HCT116 (cell line): ENCODE results near the gene SIX3. TPM values are rescaled to one million over a fixed set of nuclear protein-coding genes. Genes with fewer than 3 reads are reported as not detected.

ENCODE experiments used
- ATAC-seq: fragments of 200-7000 bp; cut with Tn5 transposase; 2 replicates; pipeline ENCODE4 v1.9.1; 2020; ENCODE audit warnings: mild to moderate bottlenecking, moderate library complexity
- BruUV-seq: library from RNA; stranded (reverse); fragments of 400-500 nt; replicated peaks from 2 replicates; lab custom pipeline; 2021; lab: Mats Ljungman, UMichigan
- CTCF ChIA-PET: fragments of 300-600 bp; sonication (Branson Sonifier 250); formaldehyde crosslinking; loops from one replicate; lab custom pipeline; 2021; ENCODE audit warnings: antibody characterized with exemption; lab: Charles Lee
- POLR2A ChIA-PET: fragments of 300-600, 350-600 bp; sonication (Branson Sonifier 250); formaldehyde crosslinking; loops from one replicate; lab custom pipeline; 2021; ENCODE audit warnings: antibody characterized with exemption; lab: Charles Lee
- RAD21 ChIA-PET, 2 experiments: fragments of 300-600 bp; sonication (Branson Sonifier 250); formaldehyde crosslinking; loops; one replicate each; lab custom pipeline; 2023; ENCODE audit warnings: low total read pairs in 2 of 2; ENCODE audit not compliant: uncharacterized antibody in 2 of 2, unreplicated experiment in 2 of 2, low non-redundant PET in 1 of 2; lab: Charles Lee
- DNase-seq: peaks from one replicate; pipeline ENCODE4 v3.0.0-alpha.2; 2010; ENCODE audit warnings: low read depth, low spot score
- H2AFZ ChIP-seq: fragments of 200-600 bp; shearing (Covaris generic), sonication (generic); 2 replicates; pipeline ENCODE4 v1.6.1; 2017; ENCODE audit warnings: low read depth, mixed run types, mixed read lengths, antibody characterized with exemption, low read length; ENCODE audit not compliant: poor library complexity, severe bottlenecking
- H3K27ac ChIP-seq: 2 replicates; pipeline ENCODE4 v1.5.1; 2012; ENCODE audit warnings: low read depth, low read length
- H3K27me3 ChIP-seq: fragments of 200-600 bp; sonication (generic); 2 replicates; pipeline ENCODE4 v1.6.1; 2016; ENCODE audit warnings: mixed run types, low read length, mixed read lengths; ENCODE audit not compliant: insufficient read depth
- H3K36me3 ChIP-seq, 2 experiments: fragments of 200-500 bp in 1 of 2; fragments of 200-600 bp in 1 of 2; sonication (Bioruptor generic) in 1 of 2; sonication (generic) in 1 of 2; 2 replicates each; pipeline versions ENCODE4 v1.5.1 to v1.6.1; 2014 to 2016; ENCODE audit warnings: low read length in 2 of 2, inconsistent platforms in 1 of 2, mixed read lengths in 1 of 2, mixed run types in 1 of 2; ENCODE audit not compliant: insufficient read depth in 2 of 2, control insufficient read depth in 1 of 2
- H3K4me1 ChIP-seq, 2 experiments: fragments of 200-600 bp in 1 of 2; sonication (generic) in 1 of 2; 2 replicates each; pipeline versions ENCODE4 v1.5.1 to v1.6.1; 2012 to 2017; ENCODE audit warnings: low read length in 2 of 2, inconsistent platforms in 1 of 2, mild to moderate bottlenecking in 1 of 2, mixed read lengths in 1 of 2, mixed run types in 1 of 2, moderate library complexity in 1 of 2; ENCODE audit not compliant: insufficient read depth in 2 of 2, control insufficient read depth in 1 of 2
- H3K4me2 ChIP-seq: fragments of 200-600 bp; sonication (generic); 2 replicates; pipeline ENCODE4 v1.6.1; 2017; ENCODE audit warnings: mixed run types, low read length, mixed read lengths
- H3K4me3 ChIP-seq, 2 experiments: fragments of 200-600 bp in 1 of 2; sonication (generic) in 1 of 2; replicated peaks in 1 of 2; 2 replicates each; pipeline ENCODE4 v1.5.1; 2011 to 2016; ENCODE audit warnings: low read length in 2 of 2, control low read depth in 1 of 2, low read depth in 1 of 2, mild to moderate bottlenecking in 1 of 2, mixed read lengths in 1 of 2, mixed run types in 1 of 2
- H3K79me2 ChIP-seq: fragments of 200-600 bp; sonication (generic); 2 replicates; pipeline ENCODE4 v1.6.1; 2017; ENCODE audit warnings: mild to moderate bottlenecking, mixed run types, low read length, moderate library complexity, mixed read lengths; ENCODE audit not compliant: insufficient read depth
- H3K9ac ChIP-seq: fragments of 200-600 bp; sonication (generic); 2 replicates; pipeline ENCODE4 v1.6.1; 2016; ENCODE audit warnings: low read length, mixed read lengths
- H3K9me2 ChIP-seq: fragments of 200-600 bp; sonication (generic), shearing (Covaris generic); 2 replicates; pipeline ENCODE4 v1.6.1; 2017; ENCODE audit warnings: mixed run types, mild to moderate bottlenecking, moderate library complexity; ENCODE audit not compliant: insufficient read depth
- H3K9me3 ChIP-seq, 2 experiments: fragments of 200-500 bp in 1 of 2; fragments of 200-600 bp in 1 of 2; sonication (Bioruptor generic) in 1 of 2; sonication (generic) in 1 of 2; 2 replicates each; pipeline ENCODE4 v1.6.1; 2014 to 2017; ENCODE audit warnings: low read length in 2 of 2, mixed read lengths in 2 of 2, inconsistent platforms in 1 of 2, low read depth in 1 of 2, mild to moderate bottlenecking in 1 of 2, mixed run types in 1 of 2, moderate library complexity in 1 of 2; ENCODE audit not compliant: control insufficient read depth in 1 of 2, insufficient read depth in 1 of 2
- H4K20me1 ChIP-seq: fragments of 200-600 bp; sonication (generic), shearing (Covaris generic); 2 replicates; pipeline ENCODE4 v1.6.1; 2017; ENCODE audit warnings: mixed run types, mild to moderate bottlenecking, moderate library complexity; ENCODE audit not compliant: insufficient read depth
- ELF1 ChIP-seq: IDR thresholded peaks from 2 replicates; pipeline ENCODE4 v1.6.1; 2012; ENCODE audit warnings: low read depth, borderline replicate concordance
- FOSL1 ChIP-seq: IDR thresholded peaks from 2 replicates; pipeline ENCODE4 v1.6.1; 2012; ENCODE audit warnings: low read depth
- JUND ChIP-seq: IDR thresholded peaks from 2 replicates; pipeline ENCODE4 v1.6.1; 2012
- SRF ChIP-seq: IDR thresholded peaks from 2 replicates; pipeline ENCODE4 v1.6.1; 2012; ENCODE audit warnings: low read depth
- TCF7L2 ChIP-seq: IDR thresholded peaks from 2 replicates; pipeline ENCODE4 v1.7.0; 2011; ENCODE audit warnings: borderline replicate concordance, inconsistent platforms; ENCODE audit not compliant: insufficient read depth, insufficient read length; ENCODE audit errors: extremely low read depth
- YY1 ChIP-seq: IDR thresholded peaks from 2 replicates; pipeline ENCODE4 v1.6.1; 2011; ENCODE audit warnings: low read length, low read depth, moderate library complexity, mild to moderate bottlenecking; ENCODE audit not compliant: insufficient replicate concordance; ENCODE audit errors: extremely low read depth
- ZFX ChIP-seq: fragments of 450-650 bp; IDR thresholded peaks from 2 replicates; pipeline ENCODE4 v1.6.1; 2017
- intact Hi-C: fragments of 100-400 bp; cut with micrococcal nuclease; formaldehyde crosslinking; loops from 2 replicates; pipeline ENCODE4 v1.10.0; 2022
- total RNA-seq: library from RNA; stranded (reverse); gene quantifications from one replicate; pipeline ENCODE4 v1.2.1, GENCODE V29; 2021; ENCODE audit not compliant: unreplicated experiment
- TF ChIP-seq, protein P1 (sequence below): IDR thresholded peaks from 2 replicates; pipeline ENCODE4 v1.6.1; 2011; ENCODE audit warnings: mild to moderate bottlenecking, low read length, moderate library complexity; ENCODE audit not compliant: insufficient replicate concordance; ENCODE audit errors: extremely low read depth
- TF ChIP-seq, protein P2 (sequence below): IDR thresholded peaks from 2 replicates; pipeline ENCODE4 v1.6.1; 2012
- TF ChIP-seq, protein P3 (sequence below): IDR thresholded peaks from 2 replicates; pipeline ENCODE4 v1.6.1; 2012; ENCODE audit warnings: low read depth

Gene SIX3
- total RNA-seq, 1 experiment from 2014 or later = 1.2 TPM

DNA sequence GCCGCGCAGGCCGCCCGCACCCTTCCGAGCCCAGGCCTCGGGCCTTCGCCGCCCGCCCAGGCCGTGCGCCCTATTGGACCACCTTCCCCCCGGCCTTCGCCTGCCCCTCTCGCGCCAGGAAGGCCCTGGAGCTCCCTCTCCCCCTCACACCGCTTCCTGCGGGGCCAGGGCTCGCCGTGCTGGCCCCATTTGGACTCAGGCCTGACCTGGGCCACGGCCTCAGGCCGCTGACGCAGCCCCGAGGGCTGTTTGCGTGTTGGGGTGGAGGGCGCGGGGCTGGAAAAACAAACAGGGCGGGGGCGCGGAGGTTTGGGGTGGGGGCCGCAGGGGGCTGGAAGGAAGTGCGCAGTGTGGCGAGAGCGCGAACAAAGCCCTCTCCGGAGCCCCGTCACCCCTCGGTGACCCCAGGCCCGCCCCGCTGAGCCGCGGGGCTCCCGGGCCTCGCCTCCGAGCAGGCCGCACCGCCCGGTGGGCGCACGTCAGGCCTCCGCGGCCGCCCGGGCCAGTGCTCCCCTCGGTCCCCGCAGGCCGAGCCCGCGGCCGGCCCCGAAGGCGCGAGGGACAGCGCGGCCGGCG, 12.3 kb upstream of the SIX3 start:
- Histone ChIP-seq H3K4me3 (no peak overlapping the region), H2AFZ (no peak overlapping the region), H3K4me2 (no peak overlapping the region), H4K20me1 (no peaks in the 10 kb centered on the region), H3K9me2 (no peaks in the 10 kb centered on the region), H3K36me3 (no peaks in the 10 kb centered on the region), H3K79me2 (no peaks in the 10 kb centered on the region), H3K27me3 (peaks cover 10% of the 10 kb centered on the region; the same call in 1 of the 2 replicates), H3K9me3 (no peaks in the 10 kb centered on the region), H3K4me1 (no peaks in the 10 kb centered on the region), H3K9ac (no peak overlapping the region), H3K27ac (no peak overlapping the region)
- ATAC-seq (no peak), DNase-seq (no peak)
- POLR2A ChIA-PET = no interaction called here
- intact Hi-C loops = no loop called here
- CTCF ChIA-PET = no interaction called here
- RAD21 ChIA-PET = no interaction called here
- TF ChIP-seq, protein P1, sequence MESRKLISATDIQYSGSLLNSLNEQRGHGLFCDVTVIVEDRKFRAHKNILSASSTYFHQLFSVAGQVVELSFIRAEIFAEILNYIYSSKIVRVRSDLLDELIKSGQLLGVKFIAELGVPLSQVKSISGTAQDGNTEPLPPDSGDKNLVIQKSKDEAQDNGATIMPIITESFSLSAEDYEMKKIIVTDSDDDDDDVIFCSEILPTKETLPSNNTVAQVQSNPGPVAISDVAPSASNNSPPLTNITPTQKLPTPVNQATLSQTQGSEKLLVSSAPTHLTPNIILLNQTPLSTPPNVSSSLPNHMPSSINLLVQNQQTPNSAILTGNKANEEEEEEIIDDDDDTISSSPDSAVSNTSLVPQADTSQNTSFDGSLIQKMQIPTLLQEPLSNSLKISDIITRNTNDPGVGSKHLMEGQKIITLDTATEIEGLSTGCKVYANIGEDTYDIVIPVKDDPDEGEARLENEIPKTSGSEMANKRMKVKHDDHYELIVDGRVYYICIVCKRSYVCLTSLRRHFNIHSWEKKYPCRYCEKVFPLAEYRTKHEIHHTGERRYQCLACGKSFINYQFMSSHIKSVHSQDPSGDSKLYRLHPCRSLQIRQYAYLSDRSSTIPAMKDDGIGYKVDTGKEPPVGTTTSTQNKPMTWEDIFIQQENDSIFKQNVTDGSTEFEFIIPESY = no peak
- TF ChIP-seq SRF (no peak), YY1 (no peak), ZFX (no peak), TCF7L2 (no peak), JUND (no peak)
- no TSS peak for BruUV-seq

DNA sequence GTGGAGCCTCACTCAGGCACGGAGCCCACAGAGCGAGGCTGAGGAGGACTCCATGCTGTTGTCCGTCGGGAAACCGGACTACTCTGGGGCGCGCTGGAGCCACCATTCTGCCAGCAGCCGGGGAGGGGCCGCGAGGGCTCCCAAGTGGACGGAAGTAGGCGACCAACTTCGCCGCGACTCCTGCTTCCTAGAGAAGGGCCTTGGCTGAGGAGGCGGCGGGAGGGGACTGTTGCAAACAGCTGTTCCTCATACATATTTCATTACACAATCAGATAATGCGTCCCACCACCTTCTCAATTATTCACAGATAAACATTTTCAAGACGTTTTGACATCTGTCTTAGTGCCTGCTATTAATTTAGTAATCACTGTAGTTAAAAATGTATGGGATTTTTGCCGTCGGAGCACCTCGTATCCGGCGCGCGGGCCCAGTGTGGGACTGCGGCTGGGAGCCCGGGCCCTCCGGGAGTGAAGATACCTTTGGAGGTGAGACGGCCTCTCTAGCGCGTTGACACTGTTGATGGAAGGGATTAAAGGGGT, 11.7 kb upstream of the SIX3 start:
- Histone ChIP-seq H3K27ac (no peak overlapping the region), H3K36me3 (no peaks in the 10 kb centered on the region), H3K9ac (no peak overlapping the region), H3K79me2 (no peaks in the 10 kb centered on the region), H3K9me3 (no peaks in the 10 kb centered on the region), H3K4me3 (no peak overlapping the region), H3K4me1 (no peaks in the 10 kb centered on the region), H3K4me2 (no peak overlapping the region), H4K20me1 (no peaks in the 10 kb centered on the region), H3K27me3 (peaks cover 10% of the 10 kb centered on the region; the same call in 1 of the 2 replicates), H3K9me2 (no peaks in the 10 kb centered on the region), H2AFZ (no peak overlapping the region)
- ChIA-PET RAD21 (no interaction called here), POLR2A (no interaction called here), CTCF (no interaction called here)
- no peak for ATAC-seq
- no peak for DNase-seq
- BruUV-seq = no TSS peak
- intact Hi-C loops = no loop called here
- TF ChIP-seq ELF1 (no peak), JUND (no peak), FOSL1 (no peak), SRF (no peak), ZFX (no peak)
- TF ChIP-seq, protein P1 = no peak
- TF ChIP-seq, protein P2, sequence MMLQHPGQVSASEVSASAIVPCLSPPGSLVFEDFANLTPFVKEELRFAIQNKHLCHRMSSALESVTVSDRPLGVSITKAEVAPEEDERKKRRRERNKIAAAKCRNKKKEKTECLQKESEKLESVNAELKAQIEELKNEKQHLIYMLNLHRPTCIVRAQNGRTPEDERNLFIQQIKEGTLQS = no peak
- TF ChIP-seq, protein P3, sequence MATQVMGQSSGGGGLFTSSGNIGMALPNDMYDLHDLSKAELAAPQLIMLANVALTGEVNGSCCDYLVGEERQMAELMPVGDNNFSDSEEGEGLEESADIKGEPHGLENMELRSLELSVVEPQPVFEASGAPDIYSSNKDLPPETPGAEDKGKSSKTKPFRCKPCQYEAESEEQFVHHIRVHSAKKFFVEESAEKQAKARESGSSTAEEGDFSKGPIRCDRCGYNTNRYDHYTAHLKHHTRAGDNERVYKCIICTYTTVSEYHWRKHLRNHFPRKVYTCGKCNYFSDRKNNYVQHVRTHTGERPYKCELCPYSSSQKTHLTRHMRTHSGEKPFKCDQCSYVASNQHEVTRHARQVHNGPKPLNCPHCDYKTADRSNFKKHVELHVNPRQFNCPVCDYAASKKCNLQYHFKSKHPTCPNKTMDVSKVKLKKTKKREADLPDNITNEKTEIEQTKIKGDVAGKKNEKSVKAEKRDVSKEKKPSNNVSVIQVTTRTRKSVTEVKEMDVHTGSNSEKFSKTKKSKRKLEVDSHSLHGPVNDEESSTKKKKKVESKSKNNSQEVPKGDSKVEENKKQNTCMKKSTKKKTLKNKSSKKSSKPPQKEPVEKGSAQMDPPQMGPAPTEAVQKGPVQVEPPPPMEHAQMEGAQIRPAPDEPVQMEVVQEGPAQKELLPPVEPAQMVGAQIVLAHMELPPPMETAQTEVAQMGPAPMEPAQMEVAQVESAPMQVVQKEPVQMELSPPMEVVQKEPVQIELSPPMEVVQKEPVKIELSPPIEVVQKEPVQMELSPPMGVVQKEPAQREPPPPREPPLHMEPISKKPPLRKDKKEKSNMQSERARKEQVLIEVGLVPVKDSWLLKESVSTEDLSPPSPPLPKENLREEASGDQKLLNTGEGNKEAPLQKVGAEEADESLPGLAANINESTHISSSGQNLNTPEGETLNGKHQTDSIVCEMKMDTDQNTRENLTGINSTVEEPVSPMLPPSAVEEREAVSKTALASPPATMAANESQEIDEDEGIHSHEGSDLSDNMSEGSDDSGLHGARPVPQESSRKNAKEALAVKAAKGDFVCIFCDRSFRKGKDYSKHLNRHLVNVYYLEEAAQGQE = no peak
